AG20443 (cell line): ENCODE data around the gene EFHD2.
"Not testable (repeated sequence)": the region's sequence is repeated elsewhere in the genome, so short reads cannot be mapped to it uniquely, and the experiment has no call there.

Source experiments
- DNase-seq: peaks from one replicate; pipeline ENCODE4 v3.0.0; 2012; ENCODE audit warnings: low spot score, mixed read lengths

Gene EFHD2

GRCh38 chr1:15412175-15412800 is 2.6 kb downstream of the EFHD2 start:
- DNase-seq: no peak

GRCh38 chr1:15412843-15413242 is 3.2 kb downstream of the EFHD2 start:
- DNase-seq: no peak

- DNase-seq: no peak
Measured at GRCh38 chr1:15413563-15414444, 4.1 kb downstream of the EFHD2 start.

GRCh38 chr1:15414445-15414983 is 4.8 kb downstream of the EFHD2 start:
- DNase-seq: no peak

GRCh38 chr1:15417059-15417934 is 7.6 kb downstream of the EFHD2 start:
- peak; percentile 46 for DNase-seq

- DNase-seq: no peak
Measured at GRCh38 chr1:15418806-15419515, 9.3 kb downstream of the EFHD2 start.

GRCh38 chr1:15420853-15421465 is 11.3 kb downstream of the EFHD2 start:
- DNase-seq: no peak

- DNase-seq: no peak
Measured at GRCh38 chr1:15422871-15423270, 13.2 kb downstream of the EFHD2 start.

- no peak for DNase-seq
Measured at GRCh38 chr1:15423355-15424077, 13.8 kb downstream of the EFHD2 start.

GRCh38 chr1:15424146-15424667 is 14.5 kb downstream of the EFHD2 start:
- DNase-seq: no peak

- DNase-seq: no peak
Measured at GRCh38 chr1:15424981-15425380, 15.3 kb downstream of the EFHD2 start.

GRCh38 chr1:15425521-15425920 is 15.8 kb downstream of the EFHD2 start:
- DNase-seq: no peak

GRCh38 chr1:15425958-15426357 is 16.3 kb downstream of the EFHD2 start:
- no peak for DNase-seq

- peak; percentile 31 for DNase-seq
Measured at GRCh38 chr1:15426492-15427279, 17.0 kb downstream of the EFHD2 start.

GRCh38 chr1:15427280-15427666 is 17.6 kb downstream of the EFHD2 start:
- no peak for DNase-seq

- not testable (repeated sequence) for DNase-seq
Measured at GRCh38 chr1:15428252-15428651, 18.6 kb downstream of the EFHD2 start.

GRCh38 chr1:15428815-15429435 is 19.2 kb downstream of the EFHD2 start:
- no peak for DNase-seq

- peak; percentile 62 for DNase-seq
Measured at GRCh38 chr1:15429701-15430149, 20.0 kb downstream of the EFHD2 start.
